ENCODE measurements around the gene TRIM66. TPM values are rescaled to one million over a fixed set of nuclear protein-coding genes. Genes with fewer than 3 reads are reported as not detected.

The TRIM66 gene
- total RNA-seq, 2 experiments from 2014 or later = 24.7 to 28.4 TPM

- H3K4me3 Mint-ChIP-seq = no peak overlapping the region
- TF ChIP-seq, protein P1, sequence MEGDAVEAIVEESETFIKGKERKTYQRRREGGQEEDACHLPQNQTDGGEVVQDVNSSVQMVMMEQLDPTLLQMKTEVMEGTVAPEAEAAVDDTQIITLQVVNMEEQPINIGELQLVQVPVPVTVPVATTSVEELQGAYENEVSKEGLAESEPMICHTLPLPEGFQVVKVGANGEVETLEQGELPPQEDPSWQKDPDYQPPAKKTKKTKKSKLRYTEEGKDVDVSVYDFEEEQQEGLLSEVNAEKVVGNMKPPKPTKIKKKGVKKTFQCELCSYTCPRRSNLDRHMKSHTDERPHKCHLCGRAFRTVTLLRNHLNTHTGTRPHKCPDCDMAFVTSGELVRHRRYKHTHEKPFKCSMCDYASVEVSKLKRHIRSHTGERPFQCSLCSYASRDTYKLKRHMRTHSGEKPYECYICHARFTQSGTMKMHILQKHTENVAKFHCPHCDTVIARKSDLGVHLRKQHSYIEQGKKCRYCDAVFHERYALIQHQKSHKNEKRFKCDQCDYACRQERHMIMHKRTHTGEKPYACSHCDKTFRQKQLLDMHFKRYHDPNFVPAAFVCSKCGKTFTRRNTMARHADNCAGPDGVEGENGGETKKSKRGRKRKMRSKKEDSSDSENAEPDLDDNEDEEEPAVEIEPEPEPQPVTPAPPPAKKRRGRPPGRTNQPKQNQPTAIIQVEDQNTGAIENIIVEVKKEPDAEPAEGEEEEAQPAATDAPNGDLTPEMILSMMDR (IDR thresholded peaks at IDR 0.05) = no peak
- no peak for DNase-seq
- no peak for ATAC-seq
- no peak overlapping the region for H3K27ac Mint-ChIP-seq
- ChIA-PET CTCF (interaction anchor here (1.5 kb wide), 1 partner anchor 98 kb away, joined by 4 read pairs; no protein-coding TSS in a partner anchor), POLR2A (interaction anchor here (0.7 kb wide), 1 partner anchor 20 kb away, joined by 3 read pairs; no protein-coding TSS in a partner anchor)
- intact Hi-C loops (cut with micrococcal nuclease) = no loop called here
- no peaks in the 10 kb centered on the region for H3K36me3 Mint-ChIP-seq (ENCODE audit: low read depth)
- H3K4me1 Mint-ChIP-seq (ENCODE audit: low read depth) = peaks cover 5% of the 10 kb centered on the region
- no peaks in the 10 kb centered on the region for H3K27me3 Mint-ChIP-seq
- no peaks in the 10 kb centered on the region for H3K9me3 Mint-ChIP-seq
Observed at GRCh38 chr11:8714622-8715225, 32.3 kb upstream of the TRIM66 start.

DNA sequence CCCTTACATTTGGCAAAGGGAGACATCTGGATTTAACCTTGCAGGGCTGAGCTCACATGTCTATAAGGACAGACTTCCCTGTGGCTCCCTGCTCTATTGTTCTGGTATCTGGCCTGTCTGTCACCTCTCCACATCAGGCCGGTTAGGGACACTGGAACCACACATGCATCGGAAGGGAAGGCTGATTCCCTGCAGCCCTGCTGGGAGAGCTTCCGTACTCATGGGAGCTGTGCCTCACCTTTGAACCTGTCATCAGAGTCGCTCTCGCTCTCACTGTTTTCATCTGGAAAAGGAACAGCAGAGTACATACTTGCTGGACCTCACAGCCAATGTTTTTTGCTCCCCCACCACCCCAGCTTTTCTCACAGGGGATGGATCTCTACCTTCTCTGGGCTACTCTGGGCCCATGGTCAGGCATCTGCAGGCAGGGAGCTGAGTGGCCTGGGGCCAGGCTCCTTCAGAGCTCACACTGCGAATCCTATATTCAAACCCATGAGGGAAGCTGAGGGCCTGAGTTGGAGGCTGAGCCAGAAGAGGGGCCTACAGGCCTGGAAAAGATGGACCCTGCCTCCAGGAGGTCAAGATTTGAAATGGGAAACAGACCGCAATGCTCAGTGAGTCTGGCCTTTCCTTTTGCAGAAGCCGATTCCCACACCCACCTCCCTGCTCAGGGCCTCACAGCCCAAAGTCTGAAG is 31.4 kb upstream of the TRIM66 start:
- peaks cover 5% of the 10 kb centered on the region for H3K4me1 Mint-ChIP-seq (ENCODE audit: low read depth)
- DNase-seq (no peak), ATAC-seq (no peak)
- H3K27ac Mint-ChIP-seq = no peak overlapping the region
- H3K27me3 Mint-ChIP-seq = no peaks in the 10 kb centered on the region
- CTCF ChIA-PET = interaction anchor here (1.5 kb wide), 1 partner anchor 98 kb away, joined by 4 read pairs; no protein-coding TSS in a partner anchor
- POLR2A ChIA-PET = no interaction called here
- intact Hi-C loops (cut with micrococcal nuclease) = no loop called here
- no peaks in the 10 kb centered on the region for H3K36me3 Mint-ChIP-seq (ENCODE audit: low read depth)
- no peaks in the 10 kb centered on the region for H3K9me3 Mint-ChIP-seq
- H3K4me3 Mint-ChIP-seq = no peak overlapping the region
- TF ChIP-seq, protein P1 (IDR thresholded peaks at IDR 0.05) = no peak

DNA sequence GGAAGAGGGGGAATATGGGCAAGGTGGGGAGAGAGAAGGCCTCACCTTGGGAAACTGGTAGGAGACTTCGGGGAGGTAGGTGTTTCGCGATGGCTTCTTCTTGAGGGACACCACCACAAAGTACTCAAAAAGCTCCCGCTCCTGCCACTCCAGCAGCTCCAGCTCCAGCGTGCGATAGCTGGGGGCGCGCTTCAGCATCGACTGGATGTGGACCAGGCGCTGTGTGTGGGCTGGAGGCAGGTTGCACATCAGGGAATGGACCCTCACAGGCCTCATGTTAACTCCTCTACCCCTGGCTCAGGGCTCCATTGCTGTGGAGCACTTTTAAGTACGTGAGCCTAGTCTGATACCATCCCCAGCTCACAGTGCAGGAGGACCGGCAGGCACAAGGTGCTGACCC is 30.0 kb upstream of the TRIM66 start:
- ATAC-seq = no peak
- Mint-ChIP-seq H3K4me1 (ENCODE audit: low read depth) (peaks cover 3% of the 10 kb centered on the region), H3K27me3 (no peaks in the 10 kb centered on the region), H3K4me3 (no peak overlapping the region), H3K36me3 (ENCODE audit: low read depth) (no peaks in the 10 kb centered on the region), H3K9me3 (no peaks in the 10 kb centered on the region), H3K27ac (no peak overlapping the region)
- no peak for DNase-seq
- POLR2A ChIA-PET = interaction anchor here (1.1 kb wide), 1 partner anchor 18 kb away, joined by 3 read pairs; no protein-coding TSS in a partner anchor
- intact Hi-C loops (cut with micrococcal nuclease) = no loop called here
- CTCF ChIA-PET = no interaction called here
- TF ChIP-seq, protein P1 (IDR thresholded peaks at IDR 0.05) = no peak

DNA sequence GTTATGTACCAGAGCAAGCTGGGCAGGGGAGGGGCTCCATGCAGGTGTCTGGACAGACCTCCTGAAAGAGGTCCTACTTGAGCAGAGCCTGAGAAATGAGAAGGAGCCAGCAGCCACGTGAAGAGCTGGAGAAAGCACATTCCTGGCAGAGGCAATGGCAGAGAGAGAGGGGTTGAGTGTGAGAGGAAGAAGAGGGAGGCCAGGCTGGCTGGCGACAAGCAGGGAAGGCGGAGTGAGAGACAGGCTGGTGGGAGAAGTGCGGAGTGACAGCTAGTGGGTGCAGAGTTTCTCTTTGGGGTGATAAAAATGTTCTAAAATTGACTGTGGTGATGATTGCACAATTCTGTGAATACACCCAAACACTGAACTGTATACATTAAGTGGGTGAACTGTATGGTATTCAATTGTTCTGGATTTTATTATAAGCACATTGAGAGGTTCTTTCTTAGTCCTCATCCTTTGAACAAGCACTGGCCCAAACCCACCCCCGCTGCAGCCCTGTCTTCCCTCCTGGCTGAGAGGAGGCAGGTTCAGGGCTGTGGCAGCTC is 29.5 kb upstream of the TRIM66 start:
- ChIA-PET CTCF (no interaction called here), POLR2A (no interaction called here)
- intact Hi-C loops (cut with micrococcal nuclease) = no loop called here
- DNase-seq (no peak), ATAC-seq (no peak)
- Mint-ChIP-seq H3K27ac (no peak overlapping the region), H3K4me1 (ENCODE audit: low read depth) (no peaks in the 10 kb centered on the region), H3K9me3 (no peaks in the 10 kb centered on the region), H3K27me3 (no peaks in the 10 kb centered on the region), H3K4me3 (no peak overlapping the region), H3K36me3 (ENCODE audit: low read depth) (no peaks in the 10 kb centered on the region)
- TF ChIP-seq, protein P1 (IDR thresholded peaks at IDR 0.05) = no peak

DNA sequence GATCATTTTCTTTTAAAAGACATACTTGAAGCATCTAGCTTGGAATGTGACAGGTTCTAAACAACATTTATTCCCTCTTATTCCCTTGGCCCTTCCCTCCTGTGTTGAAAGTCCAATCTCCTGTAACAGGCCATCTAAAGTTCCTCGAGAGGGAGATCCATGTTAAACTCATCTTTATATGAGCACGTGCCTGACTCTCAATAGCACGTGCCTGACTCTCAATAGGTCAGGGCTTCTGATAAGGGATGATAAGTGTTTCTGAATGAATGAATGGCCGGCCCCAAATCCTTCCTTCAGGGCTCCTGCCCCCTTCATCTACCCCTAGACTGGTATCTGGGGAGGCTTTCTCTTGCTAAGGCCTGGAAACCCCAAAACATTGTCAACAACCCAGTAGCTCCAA is 27.3 kb upstream of the TRIM66 start:
- intact Hi-C loops (cut with micrococcal nuclease) = no loop called here
- H3K4me3 Mint-ChIP-seq = no peak overlapping the region
- ChIA-PET POLR2A (interaction anchor here (0.6 kb wide), 1 partner anchor 400 kb away, joined by 3 read pairs; no protein-coding TSS in a partner anchor), CTCF (no interaction called here)
- no peaks in the 10 kb centered on the region for H3K9me3 Mint-ChIP-seq
- H3K36me3 Mint-ChIP-seq (ENCODE audit: low read depth) = no peaks in the 10 kb centered on the region
- H3K27me3 Mint-ChIP-seq = no peaks in the 10 kb centered on the region
- DNase-seq (no peak), ATAC-seq (no peak)
- TF ChIP-seq, protein P1 (IDR thresholded peaks at IDR 0.05) = no peak
- H3K4me1 Mint-ChIP-seq (ENCODE audit: low read depth) = no peaks in the 10 kb centered on the region
- no peak overlapping the region for H3K27ac Mint-ChIP-seq

Data from activated CD8-positive, alpha-beta T cell treated with anti-CD3 and anti-CD28 coated beads for 36 hours (primary cell).